ENCODE results near the gene ETFA.

Gene ETFA

DNA sequence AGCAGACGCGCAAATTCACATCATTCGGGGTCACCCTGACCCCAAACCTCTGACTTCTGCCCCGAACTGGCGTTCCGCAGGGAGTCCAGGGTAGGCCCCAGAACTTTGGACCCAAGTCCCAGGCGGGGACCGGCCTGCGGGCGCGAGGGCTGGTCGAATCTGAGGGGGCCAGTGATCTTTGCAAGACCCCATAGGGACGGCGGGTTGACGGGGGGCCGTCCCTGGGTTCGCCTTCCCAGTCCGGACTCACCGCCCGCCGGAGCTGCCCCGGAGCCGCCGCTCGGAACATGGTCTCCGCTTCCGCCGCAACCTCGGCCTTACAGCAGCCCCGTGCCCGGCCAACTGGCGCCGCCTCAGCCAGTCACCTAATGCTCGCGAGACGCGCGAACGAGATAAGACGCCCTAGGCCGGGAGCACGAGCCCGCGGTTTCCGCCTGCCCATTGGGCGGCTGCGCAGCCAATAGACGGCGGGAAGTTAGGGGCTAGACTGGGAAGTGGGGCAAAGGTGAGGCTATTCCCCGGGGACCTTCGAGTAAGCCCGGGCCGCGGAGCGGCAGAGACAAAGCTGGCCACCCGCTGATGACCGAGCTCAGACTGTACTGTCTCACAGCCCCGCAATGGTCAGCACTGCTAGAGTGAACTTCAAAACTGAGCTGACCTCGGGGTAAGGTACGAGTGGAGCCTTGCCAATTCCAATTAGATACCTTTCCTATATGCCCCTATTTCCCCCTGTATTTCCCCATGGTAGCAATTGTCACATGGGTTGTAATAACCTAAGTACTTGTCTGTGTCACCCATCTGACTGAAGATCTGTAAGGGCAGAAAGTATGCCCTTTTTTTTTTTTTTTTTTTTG, at the start of gene ETFA:
Gene ETFA, minus strand, starts transcription at position 370 of the 854 bp plus-strand sequence. Its CDS starts 81 bp downstream, at position 289.
- H3K36me3 ChIP-seq (ENCODE audit: control insufficient read depth, low read depth, low read length), result no peaks in the 10 kb centered on the region
- no peak within 1 kb of the TSS for H3K27ac ChIP-seq (ENCODE audit: low read length)
- H3K4me1 ChIP-seq (ENCODE audit: control insufficient read depth, low read depth, low read length), result no peaks in the 10 kb centered on the region
- H3K9ac ChIP-seq (ENCODE audit: low read length), result peak within 1 kb of the TSS; percentile 90
- H3K9me3 ChIP-seq (ENCODE audit: control insufficient read depth, low read depth, low read length), result no peaks in the 10 kb centered on the region
- peak within 1 kb of the TSS; percentile 92 for H3K4me3 ChIP-seq (ENCODE audit: low read length)
- peaks cover 6% of the 10 kb centered on the region for H3K27me3 ChIP-seq (ENCODE audit: control insufficient read depth, insufficient read depth, low read length)

DNA sequence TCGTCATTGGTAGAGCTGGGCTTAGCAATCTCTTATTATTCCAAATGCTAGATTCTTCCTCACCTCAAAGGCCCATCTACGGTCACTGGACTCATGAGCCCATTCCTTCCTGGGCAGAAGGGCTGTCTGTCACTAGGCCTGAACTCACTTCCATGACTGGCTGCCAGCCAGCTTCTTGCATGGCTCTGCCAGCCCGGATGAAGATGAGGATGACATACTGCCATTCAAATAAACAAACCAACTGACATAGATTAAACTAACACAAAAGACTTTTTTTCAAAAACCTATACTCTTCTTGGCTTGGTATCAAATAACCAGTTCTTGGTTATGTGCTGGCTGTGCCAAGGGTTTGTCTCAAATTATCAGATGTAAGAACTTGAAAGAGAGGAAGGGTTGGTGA, 49.1 kb upstream of the ETFA start:
- H3K27me3 ChIP-seq (ENCODE audit: control insufficient read depth, insufficient read depth, low read length), result no peaks in the 10 kb centered on the region
- no peaks in the 10 kb centered on the region for H3K4me1 ChIP-seq (ENCODE audit: control insufficient read depth, low read depth, low read length)
- no peaks in the 10 kb centered on the region for H3K36me3 ChIP-seq (ENCODE audit: control insufficient read depth, low read depth, low read length)
- H3K27ac ChIP-seq (ENCODE audit: low read length), result no peak overlapping the region
- no peak overlapping the region for H3K9ac ChIP-seq (ENCODE audit: low read length)
- H3K4me3 ChIP-seq (ENCODE audit: low read length), result no peak overlapping the region
- H3K9me3 ChIP-seq (ENCODE audit: control insufficient read depth, low read depth, low read length), result no peaks in the 10 kb centered on the region

DNA sequence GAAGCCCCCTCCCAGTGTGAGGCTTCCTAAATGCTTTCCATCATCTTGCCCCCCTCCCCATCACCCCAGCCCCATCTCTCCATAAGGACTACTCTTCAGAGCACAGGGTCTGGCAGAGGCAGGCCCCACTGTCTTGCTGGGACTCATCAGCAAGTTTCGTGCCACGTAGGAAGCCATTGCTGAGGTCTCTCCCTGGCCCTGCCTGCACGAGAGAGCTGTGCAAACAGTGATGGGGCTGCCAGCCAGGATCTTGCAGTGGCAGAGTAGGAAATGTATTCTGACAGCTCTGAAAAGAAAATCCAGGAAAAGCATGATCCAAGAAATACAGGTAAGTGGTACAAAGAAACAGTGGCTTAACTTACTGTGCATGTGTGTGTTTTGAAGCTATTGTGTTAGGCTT, 47.9 kb upstream of the ETFA start:
- Histone ChIP-seq H3K27ac (ENCODE audit: low read length) (no peak overlapping the region), H3K4me3 (ENCODE audit: low read length) (no peak overlapping the region), H3K4me1 (ENCODE audit: control insufficient read depth, low read depth, low read length) (no peaks in the 10 kb centered on the region), H3K36me3 (ENCODE audit: control insufficient read depth, low read depth, low read length) (no peaks in the 10 kb centered on the region), H3K27me3 (ENCODE audit: control insufficient read depth, insufficient read depth, low read length) (no peaks in the 10 kb centered on the region), H3K9me3 (ENCODE audit: control insufficient read depth, low read depth, low read length) (no peaks in the 10 kb centered on the region), H3K9ac (ENCODE audit: low read length) (no peak overlapping the region)

DNA sequence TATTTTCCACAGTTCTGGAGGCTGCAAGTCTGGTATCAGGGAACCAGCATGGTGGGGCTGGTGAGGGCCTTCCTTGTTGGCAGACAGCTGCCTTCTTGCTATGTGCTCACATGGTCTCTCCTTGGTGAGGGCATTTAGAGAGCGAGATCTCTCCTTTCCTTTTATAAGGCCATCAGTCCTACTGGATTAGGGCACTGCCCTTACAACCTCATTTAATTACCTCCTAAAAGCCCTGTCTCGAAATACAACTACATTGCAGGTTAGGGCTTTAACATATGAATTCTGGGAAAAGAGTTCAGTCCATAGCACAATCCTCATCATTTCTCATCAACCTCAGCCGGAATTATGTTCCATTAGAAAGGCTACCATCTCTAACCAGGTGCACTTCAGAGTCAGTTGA, 47.2 kb upstream of the ETFA start:
- Histone ChIP-seq H3K4me1 (ENCODE audit: control insufficient read depth, low read depth, low read length) (no peaks in the 10 kb centered on the region), H3K9me3 (ENCODE audit: control insufficient read depth, low read depth, low read length) (no peaks in the 10 kb centered on the region), H3K27me3 (ENCODE audit: control insufficient read depth, insufficient read depth, low read length) (no peaks in the 10 kb centered on the region), H3K36me3 (ENCODE audit: control insufficient read depth, low read depth, low read length) (no peaks in the 10 kb centered on the region), H3K27ac (ENCODE audit: low read length) (no peak overlapping the region), H3K4me3 (ENCODE audit: low read length) (no peak overlapping the region), H3K9ac (ENCODE audit: low read length) (no peak overlapping the region)

DNA sequence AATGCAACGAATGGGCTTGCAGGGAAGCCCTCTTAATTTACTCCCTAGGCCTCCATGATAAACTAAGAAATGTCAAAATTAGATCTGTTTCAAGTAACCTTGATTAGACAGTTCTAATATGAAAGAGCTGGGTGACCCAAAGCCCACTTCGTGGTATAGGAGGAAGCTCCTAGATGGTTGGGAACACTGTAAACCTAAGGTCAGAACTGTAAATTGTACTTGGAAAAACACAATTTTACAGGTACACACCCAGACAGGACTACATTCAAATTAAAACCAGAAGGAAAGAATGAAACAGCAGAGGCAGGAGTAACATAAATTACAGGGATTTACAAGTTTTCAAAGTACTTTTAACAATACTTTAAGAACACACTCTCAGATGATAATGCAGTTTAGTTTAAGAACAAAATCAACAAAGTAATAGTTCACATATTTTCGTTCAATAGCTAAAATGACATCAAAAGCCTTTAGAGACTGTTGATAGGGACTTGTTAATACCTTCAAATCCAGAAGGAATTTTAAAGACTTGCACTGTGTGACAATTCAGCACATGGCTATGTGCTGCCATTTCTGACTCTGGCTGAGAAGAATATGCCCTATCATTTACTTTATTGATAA, 43.7 kb upstream of the ETFA start:
- Histone ChIP-seq H3K9ac (ENCODE audit: low read length) (no peak overlapping the region), H3K9me3 (ENCODE audit: control insufficient read depth, low read depth, low read length) (no peaks in the 10 kb centered on the region), H3K27me3 (ENCODE audit: control insufficient read depth, insufficient read depth, low read length) (peaks cover 14% of the 10 kb centered on the region), H3K4me3 (ENCODE audit: low read length) (no peak overlapping the region), H3K4me1 (ENCODE audit: control insufficient read depth, low read depth, low read length) (no peaks in the 10 kb centered on the region), H3K27ac (ENCODE audit: low read length) (no peak overlapping the region), H3K36me3 (ENCODE audit: control insufficient read depth, low read depth, low read length) (no peaks in the 10 kb centered on the region)

DNA sequence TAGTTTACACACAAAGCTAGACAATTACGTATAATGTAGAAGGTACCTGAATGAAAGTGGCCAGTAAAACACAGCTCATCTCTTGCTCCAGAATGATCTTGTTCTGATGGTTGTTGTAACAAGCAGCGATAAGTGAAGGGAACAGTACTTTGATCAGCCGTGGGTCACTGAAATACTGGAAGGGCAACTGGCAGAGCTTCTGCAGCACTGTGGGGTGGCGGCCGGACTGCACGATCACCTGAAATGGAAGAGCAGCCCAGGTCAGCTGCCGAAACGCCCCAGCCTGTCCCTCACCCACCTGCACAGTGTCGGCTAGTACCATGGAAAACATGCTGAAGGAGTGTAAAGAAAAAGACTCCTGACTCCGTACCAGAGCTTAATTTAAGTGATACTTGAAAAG, 42.6 kb upstream of the ETFA start:
- Histone ChIP-seq H3K27me3 (ENCODE audit: control insufficient read depth, insufficient read depth, low read length) (peaks cover 24% of the 10 kb centered on the region), H3K4me1 (ENCODE audit: control insufficient read depth, low read depth, low read length) (no peaks in the 10 kb centered on the region), H3K9me3 (ENCODE audit: control insufficient read depth, low read depth, low read length) (no peaks in the 10 kb centered on the region), H3K36me3 (ENCODE audit: control insufficient read depth, low read depth, low read length) (no peaks in the 10 kb centered on the region), H3K4me3 (ENCODE audit: low read length) (no peak overlapping the region), H3K9ac (ENCODE audit: low read length) (no peak overlapping the region), H3K27ac (ENCODE audit: low read length) (no peak overlapping the region)

DNA sequence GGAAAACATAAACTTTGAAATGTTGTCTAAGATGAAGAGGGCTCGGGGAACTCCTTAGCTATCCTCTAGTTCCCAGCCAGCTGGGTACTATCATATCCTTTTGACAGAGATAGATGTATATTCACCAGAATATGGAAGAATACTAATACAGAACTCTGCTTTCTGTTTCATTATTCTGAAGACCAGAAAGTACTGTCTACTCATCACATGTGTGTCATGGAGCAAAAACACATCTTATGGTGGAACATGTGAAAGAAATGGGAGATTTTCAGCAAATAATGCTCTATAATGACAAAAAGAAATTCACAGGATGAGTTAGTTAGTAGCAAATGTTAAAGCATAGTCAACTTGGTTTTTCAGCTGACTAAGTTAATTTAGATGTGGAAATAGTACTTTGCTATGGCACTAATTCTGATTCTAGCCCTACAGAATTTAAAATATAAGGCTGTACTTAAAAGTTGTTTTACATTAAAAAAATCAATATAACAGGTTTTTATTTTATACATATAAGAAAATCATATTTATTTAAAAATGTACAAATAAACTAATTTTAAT, 41.8 kb upstream of the ETFA start:
- Histone ChIP-seq H3K4me3 (ENCODE audit: low read length) (no peak overlapping the region), H3K36me3 (ENCODE audit: control insufficient read depth, low read depth, low read length) (no peaks in the 10 kb centered on the region), H3K27ac (ENCODE audit: low read length) (no peak overlapping the region), H3K9me3 (ENCODE audit: control insufficient read depth, low read depth, low read length) (no peaks in the 10 kb centered on the region), H3K4me1 (ENCODE audit: control insufficient read depth, low read depth, low read length) (no peaks in the 10 kb centered on the region), H3K9ac (ENCODE audit: low read length) (no peak overlapping the region), H3K27me3 (ENCODE audit: control insufficient read depth, insufficient read depth, low read length) (peaks cover 32% of the 10 kb centered on the region)

DNA sequence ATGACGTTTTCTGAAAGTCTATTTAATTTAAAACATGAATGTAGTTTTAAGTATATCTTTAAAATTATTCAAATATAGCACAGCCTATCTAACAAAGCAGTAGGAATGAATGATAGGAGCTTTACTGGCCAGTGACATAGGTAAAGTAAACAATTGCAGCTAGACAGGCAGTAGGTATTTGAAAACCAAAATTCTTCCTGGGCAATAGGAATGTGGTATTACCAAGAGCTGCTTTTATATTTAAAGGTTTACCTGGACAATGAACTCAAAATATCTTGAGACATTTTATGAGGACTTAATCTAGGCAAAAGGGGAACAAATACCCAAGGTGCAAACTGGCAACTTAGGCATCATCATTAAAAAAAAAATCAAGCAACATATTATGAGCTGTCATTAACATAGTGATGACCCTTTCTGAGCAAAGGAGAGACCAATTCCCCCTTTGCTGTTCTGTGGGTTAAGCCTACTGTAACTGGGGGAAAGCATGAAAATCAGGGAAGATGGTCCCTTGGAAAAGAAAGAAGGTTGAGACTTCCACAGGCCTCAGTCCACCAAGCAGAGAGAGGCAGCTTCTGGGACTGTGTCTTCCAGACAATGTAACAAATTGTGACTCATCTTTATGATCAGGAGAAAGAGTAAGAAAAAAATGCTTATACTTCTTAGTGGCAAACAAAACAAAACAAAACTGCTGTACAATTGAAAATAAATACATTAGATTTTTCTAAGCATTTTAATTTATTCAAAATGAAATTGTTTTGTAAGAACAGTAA, 38.2 kb upstream of the ETFA start:
- Histone ChIP-seq H3K9me3 (ENCODE audit: control insufficient read depth, low read depth, low read length) (no peaks in the 10 kb centered on the region), H3K27me3 (ENCODE audit: control insufficient read depth, insufficient read depth, low read length) (peaks cover 68% of the 10 kb centered on the region), H3K4me1 (ENCODE audit: control insufficient read depth, low read depth, low read length) (peaks cover 11% of the 10 kb centered on the region), H3K4me3 (ENCODE audit: low read length) (no peak overlapping the region), H3K27ac (ENCODE audit: low read length) (no peak overlapping the region), H3K36me3 (ENCODE audit: control insufficient read depth, low read depth, low read length) (no peaks in the 10 kb centered on the region), H3K9ac (ENCODE audit: low read length) (no peak overlapping the region)

DNA sequence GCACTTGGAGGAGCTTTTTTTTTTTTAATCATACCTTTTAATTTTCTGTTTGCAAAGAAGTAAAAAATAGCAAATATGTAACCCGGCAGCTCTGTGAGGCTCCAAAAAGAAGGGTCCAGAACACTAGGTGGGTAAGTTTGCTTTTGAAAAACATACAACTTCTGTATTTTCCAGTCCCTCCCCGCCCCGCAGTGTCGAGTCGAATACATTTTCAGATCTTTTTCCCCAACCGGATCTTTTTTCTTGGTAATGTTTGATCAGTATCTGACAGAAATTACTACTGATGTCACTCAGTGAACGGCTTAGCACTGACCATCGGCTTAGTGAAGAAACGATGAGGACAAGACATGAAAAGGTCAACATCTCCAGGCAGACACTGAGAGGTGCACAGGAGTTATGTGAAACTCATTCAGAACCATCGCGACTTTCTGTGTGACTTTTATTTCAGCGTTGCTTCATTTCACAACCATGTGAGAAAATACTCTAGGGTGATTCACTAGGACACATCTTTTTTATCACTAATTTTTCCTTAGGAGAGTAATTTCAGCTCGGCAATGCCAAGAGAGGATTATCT, 36.3 kb upstream of the ETFA start:
- H3K9ac ChIP-seq (ENCODE audit: low read length), result no peak overlapping the region
- peak overlapping the region; percentile 68 for H3K4me3 ChIP-seq (ENCODE audit: low read length)
- peaks cover 88% of the 10 kb centered on the region for H3K27me3 ChIP-seq (ENCODE audit: control insufficient read depth, insufficient read depth, low read length)
- peaks cover 4% of the 10 kb centered on the region for H3K9me3 ChIP-seq (ENCODE audit: control insufficient read depth, low read depth, low read length)
- H3K27ac ChIP-seq (ENCODE audit: low read length), result no peak overlapping the region
- H3K4me1 ChIP-seq (ENCODE audit: control insufficient read depth, low read depth, low read length), result peaks cover 11% of the 10 kb centered on the region
- no peaks in the 10 kb centered on the region for H3K36me3 ChIP-seq (ENCODE audit: control insufficient read depth, low read depth, low read length)

DNA sequence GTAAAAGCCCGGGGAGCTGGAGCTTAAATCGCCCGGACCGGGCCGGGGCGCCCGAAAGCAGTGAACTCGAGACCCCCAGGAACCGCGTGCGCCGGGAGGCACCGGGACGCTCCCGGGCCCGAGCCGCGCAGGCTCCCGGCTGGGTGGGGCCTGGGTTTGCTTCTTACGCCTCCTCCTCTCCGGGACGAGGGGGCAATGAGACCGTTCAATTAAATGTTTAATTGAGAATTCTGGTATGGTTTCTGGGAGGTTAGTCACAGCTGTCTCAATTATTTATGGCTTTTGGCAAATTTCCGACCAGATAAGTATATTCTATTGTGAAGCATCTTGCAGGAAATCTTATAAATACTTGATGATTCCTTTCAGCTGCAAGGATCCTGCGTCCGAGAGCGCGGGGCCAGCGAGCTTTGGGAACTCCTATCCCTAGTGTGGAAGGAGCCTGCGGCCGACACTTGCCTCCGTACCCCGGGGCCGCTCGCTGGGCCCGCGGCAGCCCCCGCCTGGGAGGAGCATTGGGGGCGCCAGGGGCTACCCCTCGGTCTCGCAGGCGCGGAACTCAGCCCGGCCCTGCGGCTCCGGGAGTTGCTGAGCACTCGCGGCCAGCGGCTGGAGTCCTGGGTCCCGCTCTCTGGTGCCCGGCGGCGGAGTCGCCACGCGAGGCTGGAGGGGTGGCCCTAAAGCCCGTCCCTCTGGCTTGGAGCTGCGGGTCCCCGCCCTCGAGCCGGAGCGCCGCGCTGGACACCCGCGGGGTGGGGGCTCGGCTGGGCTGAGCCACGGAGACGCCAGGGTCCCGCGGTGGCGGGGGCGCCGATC, 35.6 kb upstream of the ETFA start:
- H3K9me3 ChIP-seq (ENCODE audit: control insufficient read depth, low read depth, low read length), result peaks cover 4% of the 10 kb centered on the region
- no peak overlapping the region for H3K27ac ChIP-seq (ENCODE audit: low read length)
- peak overlapping the region; percentile 68 for H3K4me3 ChIP-seq (ENCODE audit: low read length)
- peaks cover 95% of the 10 kb centered on the region for H3K27me3 ChIP-seq (ENCODE audit: control insufficient read depth, insufficient read depth, low read length)
- peaks cover 15% of the 10 kb centered on the region for H3K4me1 ChIP-seq (ENCODE audit: control insufficient read depth, low read depth, low read length)
- no peak overlapping the region for H3K9ac ChIP-seq (ENCODE audit: low read length)
- H3K36me3 ChIP-seq (ENCODE audit: control insufficient read depth, low read depth, low read length), result no peaks in the 10 kb centered on the region

Measured in iPS-18a (cell line).